Raji (cell line): ENCODE measurements around the gene C6orf15.

Source experiments
- POLR2A ChIP-seq: IDR thresholded peaks from 2 replicates; pipeline ENCODE4 v1.6.1; 2011; ENCODE audit warnings: low read depth, low read length, control low read depth; ENCODE audit not compliant: insufficient read depth

Gene C6orf15

GRCh38 chr6:31120151-31120915, 8.0 kb upstream of the C6orf15 start, which contains the start of gene CDSN:
Gene CDSN (minus strand): TSS chr6:31120446. CDS start chr6:31120419, 27 bp downstream.
- TF ChIP-seq POLR2A: no peak

- TF ChIP-seq POLR2A: no peak
Observed at GRCh38 chr6:31118178-31118577, 5.8 kb upstream of the C6orf15 start.

- TF ChIP-seq POLR2A: no peak
Observed at GRCh38 chr6:31116661-31117385, 4.4 kb upstream of the C6orf15 start.

- no peak for TF ChIP-seq POLR2A
Observed at GRCh38 chr6:31115941-31116560, 3.7 kb upstream of the C6orf15 start.

- no peak for TF ChIP-seq POLR2A
Observed at GRCh38 chr6:31114970-31115849, 2.8 kb upstream of the C6orf15 start.

- TF ChIP-seq POLR2A: no peak
Observed at GRCh38 chr6:31114541-31114878, 2.1 kb upstream of the C6orf15 start, which contains the start of gene PSORS1C1. Gene PSORS1C1 (plus strand): TSS chr6:31114800. CDS start chr6:31129633, 14,833 bp downstream.

GRCh38 chr6:31113861-31114540, 1.6 kb upstream of the C6orf15 start:
- TF ChIP-seq POLR2A: no peak

- TF ChIP-seq POLR2A: no peak
Observed at GRCh38 chr6:31111712-31112111, 663 bp downstream of the C6orf15 start.

- no peak for TF ChIP-seq POLR2A
Observed at GRCh38 chr6:31110825-31111582, 1.4 kb downstream of the C6orf15 start.

- TF ChIP-seq POLR2A: no peak
Observed at GRCh38 chr6:31107052-31107451, 5.3 kb downstream of the C6orf15 start.

GRCh38 chr6:31103136-31103535, 9.2 kb downstream of the C6orf15 start:
- TF ChIP-seq POLR2A: no peak

- TF ChIP-seq POLR2A: no peak
Observed at GRCh38 chr6:31098449-31098938, 13.9 kb downstream of the C6orf15 start.

- no peak for TF ChIP-seq POLR2A
Observed at GRCh38 chr6:31096656-31097055, 15.7 kb downstream of the C6orf15 start.
